ENCODE data around the gene PKN1.
"Not testable (repeated sequence)": the region's sequence is repeated elsewhere in the genome, so short reads cannot be mapped to it uniquely, and the experiment has no call there.

Gene PKN1

GRCh38 chr19:14432791-14433553 lies at the start of gene PKN1:
Gene PKN1 (plus strand): TSS chr19:14433306. CDS start chr19:14433522, 216 bp downstream.
- DNase-seq, result peak; percentile 58

GRCh38 chr19:14383661-14384555 lies 49.2 kb upstream of the PKN1 start:
- DNase-seq, result peak; percentile 82

- peak; percentile 72 for DNase-seq
These were observed 47.6 kb upstream of the PKN1 start for GRCh38 chr19:14385492-14385891.

GRCh38 chr19:14390548-14390947 lies 42.6 kb upstream of the PKN1 start:
- DNase-seq, result no peak

- DNase-seq, result no peak
These were observed 41.8 kb upstream of the PKN1 start for GRCh38 chr19:14391156-14391821.

GRCh38 chr19:14393329-14393728 lies 39.8 kb upstream of the PKN1 start:
- DNase-seq, result no peak

GRCh38 chr19:14394167-14394566 lies 38.9 kb upstream of the PKN1 start:
- DNase-seq, result no peak

- DNase-seq, result no peak
These were observed 37.8 kb upstream of the PKN1 start for GRCh38 chr19:14395262-14395661.

- no peak for DNase-seq
These were observed 37.3 kb upstream of the PKN1 start for GRCh38 chr19:14395710-14396336.

GRCh38 chr19:14396730-14397129 lies 36.4 kb upstream of the PKN1 start:
- DNase-seq, result not testable (repeated sequence)

- peak; percentile 40 for DNase-seq
These were observed 35.9 kb upstream of the PKN1 start for GRCh38 chr19:14397168-14397567.

GRCh38 chr19:14400951-14401431 lies 32.1 kb upstream of the PKN1 start:
- DNase-seq, result peak; percentile 48

- peak; percentile 49 for DNase-seq
These were observed 31.5 kb upstream of the PKN1 start for GRCh38 chr19:14401468-14402195.

GRCh38 chr19:14402332-14403144 lies 30.6 kb upstream of the PKN1 start:
- DNase-seq, result peak; percentile 52

- DNase-seq, result peak; percentile 42
These were observed 29.8 kb upstream of the PKN1 start for GRCh38 chr19:14403145-14403930.

- peak; percentile 54 for DNase-seq
These were observed 28.8 kb upstream of the PKN1 start for GRCh38 chr19:14404312-14404711.

GRCh38 chr19:14405380-14405757 lies 27.7 kb upstream of the PKN1 start:
- no peak for DNase-seq

- peak; percentile 91 for DNase-seq
These were observed 27.1 kb upstream of the PKN1 start for GRCh38 chr19:14405758-14406644.

Measured in CD4-positive, alpha-beta T cell treated with Interleukin-12 subunit alpha and Interleukin-12 subunit beta, for 1 hour (primary cell).